Transverse colon (tissue), 4 donors: ENCODE measurements around the gene FAM114A2.

ENCODE experiments used
- CTCF ChIP-seq, 5 experiments: fragments of 200-600 bp in 3 of 5; fragments of 450-650 bp in 2 of 5; sonication (generic) in 3 of 5; IDR thresholded peaks; 1 replicate in 2 of 5; 2 replicates in 3 of 5; pipeline ENCODE4 v1.5.1; 2016 to 2017; ENCODE audit warnings: antibody characterized with exemption in 5 of 5, inconsistent platforms in 3 of 5, mild to moderate bottlenecking in 2 of 5, moderate library complexity in 1 of 5
- EP300 ChIP-seq: sonication (generic); formaldehyde crosslinking; IDR thresholded peaks from one replicate; pipeline ENCODE4 v1.6.1; 2017; ENCODE audit warnings: antibody characterized with exemption, low read depth
- POLR2AphosphoS5 ChIP-seq, 3 donors: sonication (generic); formaldehyde crosslinking; IDR thresholded peaks; one replicate each; pipeline ENCODE4 v1.6.1; 2016; ENCODE audit warnings: antibody characterized with exemption in 3 of 3

GRCh38 chr5:154059583-154059982, 20.9 kb upstream of the FAM114A2 start:
- TF ChIP-seq POLR2AphosphoS5 (IDR thresholded peaks at IDR 0.05) (no peak), CTCF (IDR thresholded peaks at IDR 0.05) (no peak), EP300 (no peak)
